GM06990 (cell line): ENCODE measurements around the gene GNG10.
"Not testable (repeated sequence)": the region's sequence is repeated elsewhere in the genome, so short reads cannot be mapped to it uniquely, and the experiment has no call there.

Experiments
- DNase-seq: peaks from one replicate; pipeline ENCODE4 v3.0.0-alpha.2; 2011; ENCODE audit not compliant: insufficient read length; ENCODE audit errors: extremely low read depth
- H3K27me3 ChIP-seq: replicated peaks from 2 replicates; pipeline ENCODE4 v1.6.0; 2011; ENCODE audit warnings: low read length; ENCODE audit not compliant: control insufficient read depth, insufficient read depth
- H3K36me3 ChIP-seq: 2 replicates; pipeline ENCODE4 v1.5.1; 2011; ENCODE audit warnings: low read length; ENCODE audit not compliant: control insufficient read depth, insufficient read depth
- H3K4me3 ChIP-seq: replicated peaks from 2 replicates; pipeline ENCODE4 v1.5.1; 2011; ENCODE audit warnings: low read depth, mild to moderate bottlenecking, control low read depth, low read length
- TF ChIP-seq, protein P1 (sequence below): IDR thresholded peaks from 2 replicates; pipeline ENCODE4 v1.5.1; 2011; ENCODE audit warnings: low read length, control low read depth, mild to moderate bottlenecking, inconsistent platforms; ENCODE audit not compliant: insufficient read depth, poor library complexity, severe bottlenecking

GNG10 gene

DNA sequence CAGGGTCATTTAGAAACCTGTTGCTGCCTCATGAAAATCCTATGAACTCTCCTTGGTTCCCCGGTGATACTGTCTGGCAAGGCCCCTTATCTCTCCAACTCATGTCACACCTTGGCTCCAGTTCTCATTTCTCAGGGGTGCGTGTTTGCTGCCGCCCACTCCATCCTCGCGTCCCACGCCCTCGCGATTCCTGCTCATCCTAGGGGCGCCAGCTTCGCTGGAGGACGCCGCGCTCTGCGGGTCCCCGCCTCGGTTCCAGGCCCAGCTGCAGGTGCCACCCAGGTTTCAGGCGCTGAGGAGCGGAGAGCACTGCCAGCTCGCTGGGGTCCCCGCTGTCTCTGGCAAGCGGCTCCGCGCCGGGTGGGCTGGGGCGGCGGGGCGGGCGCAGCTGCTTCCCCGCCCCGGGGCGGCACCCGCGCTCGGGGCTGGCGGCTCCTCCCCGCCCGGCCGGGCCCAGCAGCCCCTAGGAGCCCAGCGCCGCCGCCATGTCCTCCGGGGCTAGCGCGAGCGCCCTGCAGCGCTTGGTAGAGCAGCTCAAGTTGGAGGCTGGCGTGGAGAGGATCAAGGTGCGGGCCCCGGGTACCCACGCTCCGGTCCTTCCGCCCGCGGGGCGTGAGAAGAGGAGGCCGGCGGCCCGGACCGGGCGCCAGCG, at the start of gene GNG10:
GNG10 (plus strand) TSS at position 456 of the 652 bp plus-strand sequence; CDS start at position 486, 30 bp downstream.
- no peaks in the 10 kb centered on the region for H3K27me3 ChIP-seq
- peak; percentile 78 for DNase-seq
- H3K36me3 ChIP-seq: no peaks in the 10 kb centered on the region
- TF ChIP-seq, protein P1, sequence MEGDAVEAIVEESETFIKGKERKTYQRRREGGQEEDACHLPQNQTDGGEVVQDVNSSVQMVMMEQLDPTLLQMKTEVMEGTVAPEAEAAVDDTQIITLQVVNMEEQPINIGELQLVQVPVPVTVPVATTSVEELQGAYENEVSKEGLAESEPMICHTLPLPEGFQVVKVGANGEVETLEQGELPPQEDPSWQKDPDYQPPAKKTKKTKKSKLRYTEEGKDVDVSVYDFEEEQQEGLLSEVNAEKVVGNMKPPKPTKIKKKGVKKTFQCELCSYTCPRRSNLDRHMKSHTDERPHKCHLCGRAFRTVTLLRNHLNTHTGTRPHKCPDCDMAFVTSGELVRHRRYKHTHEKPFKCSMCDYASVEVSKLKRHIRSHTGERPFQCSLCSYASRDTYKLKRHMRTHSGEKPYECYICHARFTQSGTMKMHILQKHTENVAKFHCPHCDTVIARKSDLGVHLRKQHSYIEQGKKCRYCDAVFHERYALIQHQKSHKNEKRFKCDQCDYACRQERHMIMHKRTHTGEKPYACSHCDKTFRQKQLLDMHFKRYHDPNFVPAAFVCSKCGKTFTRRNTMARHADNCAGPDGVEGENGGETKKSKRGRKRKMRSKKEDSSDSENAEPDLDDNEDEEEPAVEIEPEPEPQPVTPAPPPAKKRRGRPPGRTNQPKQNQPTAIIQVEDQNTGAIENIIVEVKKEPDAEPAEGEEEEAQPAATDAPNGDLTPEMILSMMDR: no peak
- H3K4me3 ChIP-seq: peak within 1 kb of the TSS; percentile 87

GRCh38 chr9:111613436-111614040, 47.9 kb upstream of the GNG10 start:
- DNase-seq: no peak
- Histone ChIP-seq H3K27me3 (no peaks in the 10 kb centered on the region), H3K4me3 (no peak overlapping the region), H3K36me3 (no peaks in the 10 kb centered on the region)
- TF ChIP-seq, protein P1: no peak

GRCh38 chr9:111615928-111616327, 45.5 kb upstream of the GNG10 start:
- TF ChIP-seq, protein P1: no peak
- H3K27me3 ChIP-seq: no peaks in the 10 kb centered on the region
- H3K4me3 ChIP-seq: no peak overlapping the region
- no peak for DNase-seq
- no peaks in the 10 kb centered on the region for H3K36me3 ChIP-seq

DNA sequence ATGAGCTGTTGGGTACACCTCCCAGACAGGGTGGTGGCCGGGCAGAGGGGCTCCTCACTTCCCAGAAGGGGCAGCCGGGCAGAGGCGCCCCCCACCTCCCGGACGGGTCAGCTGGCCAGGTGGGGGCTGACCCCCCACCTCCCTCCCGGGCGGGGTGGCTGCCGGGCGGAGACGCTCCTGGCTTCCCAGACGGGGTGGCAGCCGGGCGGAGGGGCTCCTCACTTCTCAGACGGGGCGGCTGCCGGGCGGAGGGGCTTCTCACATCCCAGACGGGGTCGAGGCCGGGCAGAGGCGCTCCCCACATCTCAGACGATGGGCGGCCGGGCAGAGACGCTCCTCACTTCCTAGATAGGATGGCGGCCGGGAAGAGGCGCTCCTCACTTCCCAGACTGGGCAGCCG, 44.1 kb upstream of the GNG10 start:
- not testable (repeated sequence) for H3K36me3 ChIP-seq, H3K27me3 ChIP-seq, H3K4me3 ChIP-seq, DNase-seq

- no peaks in the 10 kb centered on the region for H3K36me3 ChIP-seq
- TF ChIP-seq, protein P1: peak; percentile 89
- H3K27me3 ChIP-seq: no peaks in the 10 kb centered on the region
- no peak for DNase-seq
- no peak overlapping the region for H3K4me3 ChIP-seq
Measured at GRCh38 chr9:111621895-111622480, 39.4 kb upstream of the GNG10 start.

GRCh38 chr9:111622626-111623025, 38.8 kb upstream of the GNG10 start:
- no peak overlapping the region for H3K4me3 ChIP-seq
- DNase-seq: no peak
- H3K27me3 ChIP-seq: no peaks in the 10 kb centered on the region
- no peaks in the 10 kb centered on the region for H3K36me3 ChIP-seq
- TF ChIP-seq, protein P1: no peak
